ENCODE data around the gene ASB15.

ASB15 gene

DNA sequence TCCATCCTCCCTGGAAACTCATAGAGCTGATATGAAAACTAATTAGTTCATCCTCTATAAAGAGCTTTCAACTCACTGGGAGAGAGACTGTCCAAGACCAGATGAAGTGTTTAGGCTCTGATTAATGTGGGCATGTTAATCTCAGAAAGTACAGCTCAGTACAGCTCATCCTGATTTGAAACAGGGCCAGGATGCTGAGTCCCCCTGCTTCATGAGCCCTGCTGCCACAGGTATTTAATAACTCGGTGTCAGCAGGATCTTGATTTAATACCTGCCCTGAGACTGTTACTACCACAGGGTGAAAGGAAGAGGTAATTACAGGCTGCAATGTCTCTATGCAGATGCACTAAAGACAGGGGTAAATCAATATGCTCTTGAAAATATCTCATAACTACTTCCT lies 64.9 kb downstream of the ASB15 start:
- no peak for DNase-seq

DNA sequence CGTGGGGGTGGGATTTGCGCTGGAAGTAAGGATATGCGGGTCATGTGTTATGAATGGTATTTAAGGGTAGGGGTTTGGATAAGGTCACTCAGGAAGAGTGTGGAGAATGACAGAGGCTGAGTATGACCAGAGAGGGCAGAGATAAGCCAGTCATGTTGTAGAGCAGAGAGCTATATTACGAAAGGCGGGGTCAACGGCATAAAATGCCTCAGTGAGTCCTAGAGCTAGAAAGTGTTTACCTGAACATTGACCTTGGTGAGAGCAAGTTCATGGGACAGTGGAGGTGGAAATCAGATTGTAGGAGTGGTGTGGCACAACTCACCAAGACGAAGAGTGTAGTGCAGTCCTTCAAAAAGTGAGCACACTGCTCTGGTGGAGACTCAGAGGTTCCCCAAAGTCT lies 67.9 kb downstream of the ASB15 start:
- no peak for DNase-seq

DNA sequence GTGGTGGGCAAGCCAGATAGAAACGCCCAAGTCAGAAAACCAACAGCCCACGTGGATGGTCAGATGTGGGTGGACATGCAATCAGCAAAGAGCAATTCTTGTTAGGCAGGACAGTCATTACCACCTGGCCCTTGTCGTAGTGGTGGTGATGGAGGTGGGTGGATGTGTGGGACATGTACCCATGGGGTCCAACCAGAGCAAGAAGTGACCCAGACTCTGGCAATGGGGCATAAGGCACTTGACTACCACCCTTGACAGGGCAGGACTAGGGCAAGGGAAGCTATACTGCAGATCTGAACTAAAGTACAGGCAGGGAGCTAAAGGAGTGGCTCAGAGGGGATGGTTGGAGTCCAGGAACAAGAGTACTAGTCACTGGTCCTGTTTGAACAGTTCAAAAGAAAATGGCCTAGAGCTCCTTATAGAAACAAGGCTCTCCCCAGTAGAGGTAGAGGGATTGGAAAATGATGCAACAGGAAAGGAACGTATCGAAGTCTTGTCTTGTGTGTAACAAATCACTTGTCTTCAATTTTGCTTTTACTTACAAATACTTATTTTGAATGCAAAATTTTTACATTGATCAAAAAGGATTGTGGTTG lies 71.6 kb downstream of the ASB15 start:
- DNase-seq, result no peak

DNA sequence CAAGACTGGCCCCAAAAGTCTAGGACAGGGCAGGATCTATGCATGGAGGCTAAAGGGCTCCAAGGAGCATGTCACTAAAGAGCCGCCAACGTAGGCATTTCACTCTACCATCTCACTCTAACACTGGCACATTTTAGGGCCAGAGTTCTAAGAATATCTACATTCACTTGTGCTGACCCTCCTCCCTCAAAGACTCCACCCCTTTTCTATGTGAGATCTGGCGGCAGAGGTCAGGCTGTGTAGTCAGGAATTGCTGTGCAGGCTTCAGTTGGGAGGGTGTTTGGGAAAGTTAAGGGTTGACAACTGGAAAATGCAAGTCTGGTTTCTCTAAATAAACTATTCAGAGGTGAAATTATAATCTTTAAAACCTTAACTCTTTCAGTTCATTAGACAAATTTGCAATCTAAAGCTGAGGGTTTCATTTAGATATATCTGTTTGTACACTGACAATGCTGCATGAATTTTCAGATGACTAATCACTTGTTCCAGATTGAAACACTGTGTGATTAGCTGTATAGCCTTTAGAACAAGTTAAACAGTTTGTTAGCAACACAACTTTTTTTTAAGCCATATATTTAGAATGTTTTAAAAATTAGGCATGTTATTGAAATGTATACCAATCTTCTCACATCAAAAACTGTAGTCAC lies 72.3 kb downstream of the ASB15 start:
- DNase-seq, result no peak

DNA sequence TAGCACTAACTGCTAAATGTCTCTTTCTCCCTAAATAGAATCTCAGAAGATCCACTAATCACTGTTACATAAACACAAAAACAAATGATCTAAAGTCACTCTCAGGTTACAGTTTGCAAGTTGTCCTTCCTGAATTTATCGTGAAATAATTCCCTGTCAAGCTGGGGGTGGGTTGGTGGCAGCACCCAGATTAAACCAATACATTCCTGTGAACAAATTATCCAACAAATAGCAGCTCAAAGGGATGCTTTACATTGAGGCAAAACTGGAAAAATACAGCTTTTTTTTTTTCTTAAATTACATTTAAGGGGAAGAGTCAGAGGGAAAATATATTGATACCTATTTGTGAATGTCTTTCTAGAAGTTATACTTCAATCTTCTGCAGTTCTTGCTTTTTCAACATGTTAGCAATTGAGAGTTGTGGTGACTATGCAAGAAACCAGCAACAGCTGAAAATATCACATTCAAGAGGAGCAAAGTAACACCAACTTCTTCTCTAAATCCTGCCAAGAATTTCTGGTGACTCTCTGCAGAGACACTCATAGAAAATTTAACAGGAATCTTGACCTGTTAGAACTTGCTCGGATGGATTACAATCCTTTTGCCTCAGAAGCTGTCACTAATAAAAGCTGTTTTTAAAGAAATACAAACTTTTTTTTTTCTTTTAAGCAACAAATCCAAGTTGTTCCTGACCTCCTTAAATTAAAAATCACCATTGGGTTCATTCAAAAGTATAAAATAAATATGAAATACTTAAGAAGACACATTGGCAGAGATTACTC lies 73.0 kb downstream of the ASB15 start:
- DNase-seq, result no peak

DNA sequence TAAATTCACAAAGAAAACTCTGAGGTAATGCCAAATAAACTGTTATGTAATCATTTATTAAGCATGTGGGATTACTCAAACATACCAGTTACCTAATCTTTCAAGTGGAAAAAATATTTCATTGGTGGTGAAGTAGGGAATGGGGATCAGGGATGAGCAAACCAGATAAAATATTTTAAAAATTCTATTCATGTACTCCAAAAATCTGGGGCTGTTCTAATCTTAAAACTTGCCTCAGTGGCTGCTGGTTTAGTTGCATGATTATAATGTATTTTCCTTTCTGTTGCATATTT lies 73.5 kb downstream of the ASB15 start:
- no peak for DNase-seq

DNA sequence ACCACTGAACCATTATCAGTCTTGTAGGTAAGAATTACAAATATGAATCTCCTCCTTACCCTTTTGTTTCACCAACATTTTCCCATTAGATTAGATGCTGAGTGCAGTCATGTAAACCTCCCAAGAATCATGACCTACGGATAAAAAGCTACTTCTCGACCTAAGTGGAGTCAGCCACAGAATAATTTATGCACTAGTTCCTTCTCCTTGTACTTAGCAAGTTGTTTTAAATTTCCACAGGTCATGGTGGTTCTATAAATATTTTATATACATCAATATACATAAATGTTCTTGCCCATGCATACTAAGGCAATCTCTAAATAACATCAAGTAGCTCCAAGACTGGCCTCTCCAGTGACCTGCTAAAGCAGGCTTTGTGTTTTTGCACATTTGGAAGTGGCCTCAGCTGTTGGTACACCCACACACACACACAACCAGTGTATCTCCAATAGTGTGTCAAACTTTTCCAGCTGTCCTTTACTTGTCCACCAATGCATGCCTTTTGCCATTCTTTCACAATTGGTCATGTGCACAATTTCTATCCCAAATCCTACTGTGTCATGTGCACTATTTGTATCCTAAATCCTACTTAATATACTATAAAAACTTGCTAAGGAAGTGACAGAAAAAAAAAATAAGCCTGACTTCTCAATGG lies 75.6 kb downstream of the ASB15 start:
- DNase-seq, result no peak

DNA sequence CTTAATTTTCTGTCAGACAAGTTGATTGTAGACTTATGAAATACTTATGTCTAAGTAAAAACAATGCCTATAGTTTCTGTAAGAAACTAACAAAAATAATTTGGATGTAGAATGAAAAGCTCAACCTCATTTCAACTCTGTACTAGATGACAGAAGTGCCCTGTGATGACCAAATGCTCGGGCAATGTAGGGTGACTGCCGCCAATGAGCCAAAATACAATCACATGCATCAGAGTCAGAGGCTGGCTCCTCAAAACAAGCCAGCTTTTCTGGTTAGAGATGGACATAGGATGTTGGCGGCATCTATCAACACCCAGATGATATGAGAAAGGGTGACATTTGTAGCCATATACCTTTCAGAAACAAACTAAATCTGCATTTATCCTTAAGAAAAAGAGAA lies 78.0 kb downstream of the ASB15 start:
- no peak for DNase-seq

DNA sequence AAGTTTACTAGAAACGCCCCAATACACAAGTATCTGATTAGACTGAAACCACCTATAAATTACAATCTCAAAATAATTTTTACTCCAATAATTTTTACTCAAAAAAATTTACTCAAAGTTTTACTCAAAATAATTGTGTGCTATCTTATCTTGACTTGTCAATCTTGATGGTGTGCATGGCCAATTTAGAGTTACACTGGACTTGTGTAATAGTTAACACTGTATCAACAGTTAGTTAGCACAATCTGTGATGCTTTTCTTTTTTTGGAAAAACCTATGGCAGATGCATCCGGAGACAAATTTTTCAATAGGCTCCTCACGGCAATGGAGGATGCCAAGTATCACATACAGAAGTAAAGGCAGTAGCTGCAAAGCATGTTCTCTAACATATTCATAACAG lies 79.0 kb downstream of the ASB15 start:
- DNase-seq, result no peak

DNA sequence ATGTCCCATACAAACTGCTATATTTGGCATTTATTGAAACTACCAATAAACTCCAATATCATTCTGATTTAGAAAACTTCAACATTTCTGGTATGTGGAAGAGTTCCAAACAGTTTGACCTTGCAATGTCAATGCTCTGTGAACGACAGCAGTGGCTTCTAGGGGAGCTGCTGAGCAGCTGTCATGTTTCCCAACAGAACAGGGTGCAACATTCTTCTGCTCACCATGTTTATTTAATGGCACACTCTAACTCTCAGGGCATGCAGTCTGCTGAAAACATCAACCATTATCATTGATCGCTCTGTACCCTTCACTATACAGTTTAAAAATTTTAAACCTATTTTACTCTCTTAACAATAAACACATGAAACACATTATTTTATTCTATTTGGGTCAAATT lies 79.9 kb downstream of the ASB15 start:
- DNase-seq, result no peak

DNA sequence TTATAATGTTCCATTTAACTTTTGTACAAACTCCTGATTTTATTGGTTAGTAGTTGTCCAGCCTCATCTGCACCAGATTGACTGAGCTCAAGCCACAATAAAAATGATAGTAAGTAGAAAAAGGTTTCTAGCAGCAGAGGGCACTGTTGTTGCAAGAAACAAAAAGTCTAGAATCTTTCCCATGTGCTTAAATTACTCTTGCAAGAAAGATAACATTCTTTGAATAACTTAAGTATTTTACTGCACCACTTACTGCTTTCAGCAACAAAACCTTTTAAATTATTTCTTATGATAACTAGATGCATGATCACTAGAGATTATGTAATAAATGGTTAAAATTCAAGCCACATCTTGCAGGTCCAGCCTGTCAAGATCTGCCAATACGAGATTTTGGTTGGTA lies 81.1 kb downstream of the ASB15 start:
- DNase-seq, result no peak

DNA sequence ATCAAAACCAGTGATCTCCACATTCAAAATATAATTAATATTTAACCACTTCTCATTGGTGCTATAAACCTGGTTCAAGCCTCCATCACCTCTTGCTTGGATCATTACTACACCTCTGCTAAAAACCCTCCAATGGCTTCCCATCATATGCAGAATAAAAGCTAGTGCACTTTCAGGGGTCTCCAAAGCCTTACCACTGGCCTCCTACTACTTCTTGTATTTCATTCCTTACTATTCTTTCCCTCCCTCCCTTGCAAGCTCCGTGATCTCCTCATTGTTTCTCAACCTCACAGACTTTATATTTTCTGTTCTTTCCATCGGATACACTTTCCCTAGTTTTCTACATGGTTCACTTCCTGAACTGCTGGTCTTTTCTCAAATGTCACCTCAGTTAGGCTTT lies 85.5 kb downstream of the ASB15 start:
- DNase-seq, result no peak

DNA sequence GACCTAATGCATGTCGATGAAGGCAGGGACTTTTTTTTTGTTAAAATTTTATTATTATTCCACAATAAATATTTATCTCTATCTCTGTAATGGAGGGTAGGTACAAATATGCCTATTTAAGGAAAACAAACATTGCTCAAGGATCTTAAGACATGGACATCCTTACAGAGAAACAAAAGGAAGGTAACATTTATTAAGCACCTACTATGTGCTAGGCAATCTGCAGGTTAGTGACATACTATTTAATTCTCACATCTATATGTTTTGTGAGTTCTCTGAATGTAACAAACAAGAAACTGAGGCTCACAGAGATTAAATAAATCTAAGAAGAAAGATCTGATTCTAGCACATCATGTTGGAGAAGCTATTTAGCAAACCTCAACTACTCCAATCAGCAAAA lies 86.1 kb downstream of the ASB15 start:
- no peak for DNase-seq

Data from stimulated activated CD4-positive, alpha-beta T cell treated with anti-CD3 and anti-CD28 coated beads, Interleukin-12 subunit alpha, Interleukin-12 subunit beta, amount 100 ng/mL, for 4 hours (primary cell).